OCI-LY3 (cell line): ENCODE measurements around the gene NBEA.

Source experiments
- H2AFZ ChIP-seq: fragments of 200-600, 300-600 bp; shearing (Covaris generic); 2 replicates; pipeline ENCODE4 v1.6.0; 2014; ENCODE audit warnings: antibody characterized with exemption, low read depth, low read length
- H3K27ac ChIP-seq: fragments of 200-600, 300-600 bp; sonication (generic); 2 replicates; pipeline ENCODE4 v1.5.1; 2014; ENCODE audit warnings: mild to moderate bottlenecking, low read length, moderate library complexity, mixed read lengths
- H3K27me3 ChIP-seq: fragments of 200-600, 300-600 bp; sonication (generic); 2 replicates; pipeline ENCODE4 v1.6.1; 2014; ENCODE audit warnings: low read depth, low read length, mixed read lengths
- H3K36me3 ChIP-seq: fragments of 200-600, 300-600 bp; sonication (generic); replicated peaks from 2 replicates; pipeline ENCODE3; 2014; ENCODE audit warnings: low read depth, low read length, mixed read lengths
- H3K4me1 ChIP-seq: fragments of 300-600, 200-600 bp; sonication (generic); 2 replicates; pipeline ENCODE4 v1.6.1; 2014; ENCODE audit warnings: low read length, mixed read lengths
- H3K4me2 ChIP-seq: fragments of 200-600, 300-600 bp; sonication (generic); 2 replicates; pipeline ENCODE4 v1.6.1; 2014; ENCODE audit warnings: low read length, mixed read lengths
- H3K4me3 ChIP-seq: fragments of 300-600, 200-600 bp; sonication (generic); 2 replicates; pipeline ENCODE4 v1.5.1; 2014; ENCODE audit warnings: antibody characterized with exemption, mild to moderate bottlenecking, low read length, moderate library complexity
- H3K79me2 ChIP-seq: fragments of 300-600, 200-600 bp; shearing (Covaris generic); 2 replicates; pipeline ENCODE4 v1.6.1; 2014; ENCODE audit warnings: mild to moderate bottlenecking, low read length, mixed read lengths
- H3K9ac ChIP-seq: fragments of 300-600, 200-600 bp; shearing (Covaris generic); 2 replicates; pipeline ENCODE4 v1.6.0; 2014; ENCODE audit warnings: mild to moderate bottlenecking, low read length, moderate library complexity
- H3K9me3 ChIP-seq: fragments of 200-600, 300-600 bp; shearing (Covaris generic); 2 replicates; pipeline ENCODE4 v1.6.1; 2014; ENCODE audit warnings: low read length, mixed read lengths; ENCODE audit not compliant: insufficient read depth
- H4K20me1 ChIP-seq: fragments of 200-600, 300-600 bp; sonication (generic); 2 replicates; pipeline ENCODE4 v1.6.1; 2016; ENCODE audit warnings: low read length, mixed read lengths; ENCODE audit not compliant: insufficient read depth
- EZH2phosphoT487 ChIP-seq: fragments of 200-600 bp; shearing (Covaris generic); IDR thresholded peaks from 2 replicates; pipeline ENCODE4 v1.6.1; 2018; ENCODE audit warnings: antibody characterized with exemption, mixed run types, low read depth
- TF ChIP-seq, protein P1 (sequence below): fragments of 200-600, 300-600 bp; sonication (generic); IDR thresholded peaks from 2 replicates; pipeline ENCODE4 v1.5.1; 2014; ENCODE audit warnings: antibody characterized with exemption, low read length, low read depth

The NBEA gene

DNA sequence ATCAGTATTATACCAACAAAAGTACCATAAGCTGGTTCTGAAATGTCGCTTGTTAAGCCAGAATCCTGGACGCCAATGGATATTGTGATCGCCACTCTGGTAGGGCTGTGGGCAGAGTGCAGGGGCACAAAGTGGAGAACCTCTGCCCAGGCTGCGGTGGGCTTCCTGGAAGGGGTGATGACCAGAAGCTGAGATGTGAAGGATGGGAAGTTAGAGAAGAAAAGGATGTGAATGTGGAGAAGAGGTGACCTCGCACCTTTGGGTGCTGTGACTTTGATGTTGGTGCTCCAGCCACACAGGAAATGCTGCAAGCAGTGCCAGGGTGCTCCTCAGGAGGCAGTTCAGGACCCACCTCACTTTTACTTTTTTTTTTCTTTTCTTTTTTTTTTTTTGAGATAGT, 742.4 kb downstream of the NBEA start:
- no peak overlapping the region for H3K9ac ChIP-seq
- no peak overlapping the region for H3K27ac ChIP-seq
- H3K4me3 ChIP-seq = no peak overlapping the region
- H3K79me2 ChIP-seq = no peaks in the 10 kb centered on the region
- no peak for TF ChIP-seq EZH2phosphoT487
- TF ChIP-seq, protein P1, sequence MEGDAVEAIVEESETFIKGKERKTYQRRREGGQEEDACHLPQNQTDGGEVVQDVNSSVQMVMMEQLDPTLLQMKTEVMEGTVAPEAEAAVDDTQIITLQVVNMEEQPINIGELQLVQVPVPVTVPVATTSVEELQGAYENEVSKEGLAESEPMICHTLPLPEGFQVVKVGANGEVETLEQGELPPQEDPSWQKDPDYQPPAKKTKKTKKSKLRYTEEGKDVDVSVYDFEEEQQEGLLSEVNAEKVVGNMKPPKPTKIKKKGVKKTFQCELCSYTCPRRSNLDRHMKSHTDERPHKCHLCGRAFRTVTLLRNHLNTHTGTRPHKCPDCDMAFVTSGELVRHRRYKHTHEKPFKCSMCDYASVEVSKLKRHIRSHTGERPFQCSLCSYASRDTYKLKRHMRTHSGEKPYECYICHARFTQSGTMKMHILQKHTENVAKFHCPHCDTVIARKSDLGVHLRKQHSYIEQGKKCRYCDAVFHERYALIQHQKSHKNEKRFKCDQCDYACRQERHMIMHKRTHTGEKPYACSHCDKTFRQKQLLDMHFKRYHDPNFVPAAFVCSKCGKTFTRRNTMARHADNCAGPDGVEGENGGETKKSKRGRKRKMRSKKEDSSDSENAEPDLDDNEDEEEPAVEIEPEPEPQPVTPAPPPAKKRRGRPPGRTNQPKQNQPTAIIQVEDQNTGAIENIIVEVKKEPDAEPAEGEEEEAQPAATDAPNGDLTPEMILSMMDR = no peak
- H3K27me3 ChIP-seq = no peaks in the 10 kb centered on the region
- no peak overlapping the region for H3K4me2 ChIP-seq
- no peaks in the 10 kb centered on the region for H4K20me1 ChIP-seq
- H2AFZ ChIP-seq = no peak overlapping the region
- H3K9me3 ChIP-seq = no peaks in the 10 kb centered on the region
- H3K36me3 ChIP-seq = no peaks in the 10 kb centered on the region
- H3K4me1 ChIP-seq = no peaks in the 10 kb centered on the region

DNA sequence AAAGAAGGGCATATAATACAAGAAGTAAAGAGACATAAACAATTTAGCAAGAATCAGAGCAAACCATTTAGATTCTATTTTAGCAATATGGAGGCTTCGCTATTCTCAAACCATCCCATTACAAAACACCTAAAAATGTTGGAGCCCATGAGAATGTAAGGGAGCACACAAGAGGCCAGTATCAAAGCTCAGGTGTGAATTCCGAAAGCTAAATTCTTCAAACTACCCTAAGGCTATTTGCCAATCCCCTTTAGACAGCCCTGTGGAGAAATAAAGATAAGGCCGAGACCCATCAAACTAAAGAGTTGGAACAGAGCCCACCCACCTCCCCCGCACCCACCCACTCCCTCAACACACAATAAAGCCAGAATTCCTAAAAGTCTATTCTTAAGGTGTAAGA, 745.3 kb downstream of the NBEA start:
- TF ChIP-seq EZH2phosphoT487 = no peak
- TF ChIP-seq, protein P1 = no peak
- Histone ChIP-seq H3K4me3 (no peak overlapping the region), H3K27ac (no peak overlapping the region), H3K9me3 (no peaks in the 10 kb centered on the region), H3K9ac (no peak overlapping the region), H2AFZ (no peak overlapping the region), H3K27me3 (no peaks in the 10 kb centered on the region), H3K4me1 (no peaks in the 10 kb centered on the region), H3K4me2 (no peak overlapping the region), H3K79me2 (no peaks in the 10 kb centered on the region), H3K36me3 (no peaks in the 10 kb centered on the region), H4K20me1 (no peaks in the 10 kb centered on the region)

DNA sequence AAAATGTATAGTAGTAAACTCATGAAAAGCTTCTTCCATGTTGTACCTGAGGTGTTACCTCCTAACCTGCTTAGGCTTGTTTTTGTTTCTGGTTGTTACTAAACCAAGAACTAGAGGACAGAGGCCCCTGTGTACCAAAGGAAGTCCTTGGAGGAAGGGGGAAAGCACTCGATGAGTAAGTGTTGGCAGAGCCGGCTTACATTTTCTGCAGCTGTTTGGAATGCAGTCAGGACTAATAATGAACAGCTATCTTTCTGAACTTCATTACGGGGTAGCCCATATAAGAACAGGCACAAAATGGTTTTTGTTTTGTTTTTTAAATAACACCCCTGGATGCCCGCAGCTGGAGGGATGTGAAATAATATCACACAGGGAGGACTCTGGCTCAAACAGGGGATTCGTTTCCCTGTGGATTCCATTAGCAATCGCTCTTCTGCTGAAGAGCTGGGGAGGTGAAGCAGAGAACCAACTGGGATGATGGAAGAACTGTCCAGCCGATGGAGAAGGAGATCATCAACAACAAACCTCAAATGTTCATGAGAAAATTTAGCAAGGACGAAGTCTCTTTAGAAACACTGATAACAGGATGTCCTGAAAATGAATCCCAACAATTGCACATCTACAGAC, 748.6 kb downstream of the NBEA start:
- H3K4me1 ChIP-seq = peaks cover 15% of the 10 kb centered on the region
- H3K79me2 ChIP-seq = no peaks in the 10 kb centered on the region
- H4K20me1 ChIP-seq = no peaks in the 10 kb centered on the region
- H3K36me3 ChIP-seq = no peaks in the 10 kb centered on the region
- H3K4me3 ChIP-seq = no peak overlapping the region
- no peak overlapping the region for H2AFZ ChIP-seq
- H3K4me2 ChIP-seq = no peak overlapping the region
- no peaks in the 10 kb centered on the region for H3K9me3 ChIP-seq
- H3K27ac ChIP-seq = no peak overlapping the region
- TF ChIP-seq, protein P1 = no peak
- no peak for TF ChIP-seq EZH2phosphoT487
- no peak overlapping the region for H3K9ac ChIP-seq
- H3K27me3 ChIP-seq = no peaks in the 10 kb centered on the region

DNA sequence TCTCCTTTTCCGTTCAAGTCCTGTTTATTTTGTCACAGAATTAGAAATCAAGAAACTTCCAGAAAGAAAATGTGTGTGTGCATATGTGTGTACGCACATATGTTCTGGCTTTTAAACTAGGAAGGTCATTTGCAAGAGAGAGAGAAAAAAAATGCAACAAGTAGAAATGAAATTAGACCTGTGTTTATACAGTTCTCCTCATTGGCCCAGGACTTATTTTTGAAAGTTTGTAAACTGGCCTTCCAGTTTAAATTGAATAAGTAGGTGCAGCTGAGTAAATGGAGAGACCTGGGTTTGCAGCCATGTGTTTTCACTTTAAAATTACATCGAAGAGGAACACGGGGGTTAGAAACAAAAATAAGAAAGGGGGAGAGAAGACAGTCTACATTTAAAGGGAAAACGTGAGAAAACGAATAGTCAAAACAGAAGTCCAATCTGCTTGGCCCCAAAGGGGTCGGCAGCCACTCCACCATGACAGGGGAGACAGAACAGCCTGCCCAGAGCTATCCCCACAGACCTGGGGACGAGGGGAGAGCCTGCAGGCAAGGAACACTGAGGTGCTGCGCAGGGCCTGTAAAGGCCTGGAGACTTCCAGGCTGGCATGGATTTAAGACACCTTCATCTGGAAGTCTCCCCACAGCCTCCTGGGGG, 751.2 kb downstream of the NBEA start:
- no peak overlapping the region for H3K9ac ChIP-seq
- H3K4me3 ChIP-seq = no peak overlapping the region
- H4K20me1 ChIP-seq = no peaks in the 10 kb centered on the region
- no peaks in the 10 kb centered on the region for H3K79me2 ChIP-seq
- no peak overlapping the region for H3K27ac ChIP-seq
- H3K4me2 ChIP-seq = no peak overlapping the region
- H3K27me3 ChIP-seq = no peaks in the 10 kb centered on the region
- TF ChIP-seq, protein P1 = no peak
- no peak for TF ChIP-seq EZH2phosphoT487
- no peak overlapping the region for H2AFZ ChIP-seq
- H3K9me3 ChIP-seq = no peaks in the 10 kb centered on the region
- H3K4me1 ChIP-seq = peaks cover 15% of the 10 kb centered on the region
- no peaks in the 10 kb centered on the region for H3K36me3 ChIP-seq
